KMS-11 (cell line): Measurements from ENCODE around the gene SUCLG2.

ENCODE experiments used
- H2AFZ ChIP-seq: fragments of 200-600 bp; sonication (generic); 2 replicates; pipeline ENCODE4 v1.6.1; 2016; ENCODE audit warnings: antibody characterized with exemption, mixed run types, low read depth
- H3K27ac ChIP-seq: fragments of 200-600 bp; sonication (generic); 2 replicates; pipeline ENCODE4 v1.6.1; 2016; ENCODE audit warnings: mild to moderate bottlenecking, mixed run types
- H3K27me3 ChIP-seq: fragments of 200-600 bp; sonication (generic); 2 replicates; pipeline ENCODE4 v1.6.1; 2017; ENCODE audit warnings: mild to moderate bottlenecking, low read depth, mixed run types, moderate library complexity; ENCODE audit not compliant: insufficient read depth
- H3K36me3 ChIP-seq: fragments of 200-600 bp; sonication (generic); 2 replicates; pipeline ENCODE4 v1.6.1; 2017; ENCODE audit warnings: mild to moderate bottlenecking, mixed run types; ENCODE audit not compliant: insufficient read depth
- H3K4me1 ChIP-seq: fragments of 200-600 bp; sonication (generic); 2 replicates; pipeline ENCODE4 v1.6.1; 2016; ENCODE audit warnings: mild to moderate bottlenecking, low read depth, mixed run types; ENCODE audit not compliant: poor library complexity, severe bottlenecking
- H3K4me2 ChIP-seq: fragments of 200-600 bp; sonication (generic); 2 replicates; pipeline ENCODE4 v1.7.0; 2016; ENCODE audit warnings: mild to moderate bottlenecking, mixed run types
- H3K4me3 ChIP-seq: fragments of 200-600 bp; sonication (generic); IDR thresholded peaks from 2 replicates; pipeline ENCODE4 v1.6.1; 2017; ENCODE audit warnings: low read depth, low read length, mixed read lengths; ENCODE audit not compliant: insufficient read depth
- H3K79me2 ChIP-seq: fragments of 200-600 bp; sonication (generic); 2 replicates; pipeline ENCODE4 v1.6.1; 2016; ENCODE audit warnings: low read depth, mixed run types; ENCODE audit not compliant: insufficient read depth
- H3K9ac ChIP-seq: fragments of 200-600 bp; sonication (generic); 2 replicates; pipeline ENCODE4 v1.6.1; 2016; ENCODE audit warnings: mild to moderate bottlenecking, mixed run types
- H4K20me1 ChIP-seq: fragments of 200-600 bp; sonication (generic); 2 replicates; pipeline ENCODE4 v1.6.1; 2016; ENCODE audit warnings: mild to moderate bottlenecking, mixed run types; ENCODE audit not compliant: insufficient read depth
- CTCF ChIP-seq: fragments of 200-600 bp; sonication (generic); conservative IDR thresholded peaks from 2 replicates; pipeline ENCODE4 v1.6.1; 2017; ENCODE audit warnings: low read depth, mild to moderate bottlenecking, antibody characterized with exemption, low read length, moderate library complexity, mixed read lengths

The SUCLG2 gene

GRCh38 chr3:67334588-67334987 is 319.8 kb downstream of the SUCLG2 start:
- Histone ChIP-seq H3K4me2 (no peak overlapping the region), H3K4me1 (peaks cover 4% of the 10 kb centered on the region), H2AFZ (no peak overlapping the region), H3K27ac (no peak overlapping the region), H3K79me2 (no peaks in the 10 kb centered on the region), H3K27me3 (no peaks in the 10 kb centered on the region), H3K9ac (no peak overlapping the region), H4K20me1 (no peaks in the 10 kb centered on the region), H3K4me3 (no peak overlapping the region), H3K36me3 (no peaks in the 10 kb centered on the region)
- no peak for TF ChIP-seq CTCF

- Histone ChIP-seq H3K27me3 (no peaks in the 10 kb centered on the region), H3K9ac (no peak overlapping the region), H3K4me1 (no peaks in the 10 kb centered on the region), H2AFZ (no peak overlapping the region), H3K36me3 (no peaks in the 10 kb centered on the region), H3K27ac (no peak overlapping the region), H3K79me2 (no peaks in the 10 kb centered on the region), H3K4me3 (no peak overlapping the region), H4K20me1 (no peaks in the 10 kb centered on the region), H3K4me2 (no peak overlapping the region)
- TF ChIP-seq CTCF: no peak
Observed at GRCh38 chr3:67329358-67329757, 325.1 kb downstream of the SUCLG2 start.

GRCh38 chr3:67327582-67327981 is 326.8 kb downstream of the SUCLG2 start:
- H4K20me1 ChIP-seq: no peaks in the 10 kb centered on the region
- H2AFZ ChIP-seq: no peak overlapping the region
- no peak overlapping the region for H3K4me3 ChIP-seq
- no peaks in the 10 kb centered on the region for H3K4me1 ChIP-seq
- no peaks in the 10 kb centered on the region for H3K36me3 ChIP-seq
- no peaks in the 10 kb centered on the region for H3K79me2 ChIP-seq
- H3K27me3 ChIP-seq: no peaks in the 10 kb centered on the region
- no peak overlapping the region for H3K9ac ChIP-seq
- H3K4me2 ChIP-seq: no peak overlapping the region
- no peak for TF ChIP-seq CTCF
- H3K27ac ChIP-seq: no peak overlapping the region

- no peaks in the 10 kb centered on the region for H3K79me2 ChIP-seq
- H4K20me1 ChIP-seq: no peaks in the 10 kb centered on the region
- no peak overlapping the region for H2AFZ ChIP-seq
- H3K27me3 ChIP-seq: no peaks in the 10 kb centered on the region
- H3K9ac ChIP-seq: no peak overlapping the region
- no peaks in the 10 kb centered on the region for H3K4me1 ChIP-seq
- H3K4me2 ChIP-seq: no peak overlapping the region
- H3K36me3 ChIP-seq: no peaks in the 10 kb centered on the region
- no peak for TF ChIP-seq CTCF
- H3K27ac ChIP-seq: no peak overlapping the region
- no peak overlapping the region for H3K4me3 ChIP-seq
Observed at GRCh38 chr3:67325231-67325630, 329.2 kb downstream of the SUCLG2 start.
